ENCODE data around the gene KCTD4. TPM values are rescaled to one million over a fixed set of nuclear protein-coding genes. Genes with fewer than 3 reads are reported as not detected.

KCTD4 gene
- total RNA-seq, 1 donor from 2014 or later: not detected

GRCh38 chr13:45198041-45198440 is 2.8 kb downstream of the KCTD4 start:
- H3K27me3 Mint-ChIP-seq (ENCODE audit: low read depth): no peaks in the 10 kb centered on the region
- peaks cover 48% of the 10 kb centered on the region for H3K4me1 Mint-ChIP-seq (ENCODE audit: low read depth)
- H3K4me3 Mint-ChIP-seq (ENCODE audit: unreplicated experiment): no peak overlapping the region
- DNase-seq (ENCODE audit: low spot score): no peak
- no peak overlapping the region for H3K27ac Mint-ChIP-seq (ENCODE audit: unreplicated experiment)
- H3K36me3 Mint-ChIP-seq (ENCODE audit: low read depth): no peaks in the 10 kb centered on the region
- H3K9me3 Mint-ChIP-seq (ENCODE audit: low read depth): no peaks in the 10 kb centered on the region
- no peak for TF ChIP-seq CTCF (IDR thresholded peaks at IDR 0.05)

GRCh38 chr13:45196622-45197021 is 4.2 kb downstream of the KCTD4 start:
- peaks cover 52% of the 10 kb centered on the region for H3K4me1 Mint-ChIP-seq (ENCODE audit: low read depth)
- no peaks in the 10 kb centered on the region for H3K9me3 Mint-ChIP-seq (ENCODE audit: low read depth)
- no peaks in the 10 kb centered on the region for H3K36me3 Mint-ChIP-seq (ENCODE audit: low read depth)
- H3K27ac Mint-ChIP-seq (ENCODE audit: unreplicated experiment): peak overlapping the region; percentile 91
- H3K27me3 Mint-ChIP-seq (ENCODE audit: low read depth): no peaks in the 10 kb centered on the region
- TF ChIP-seq CTCF (IDR thresholded peaks at IDR 0.05): no peak
- DNase-seq (ENCODE audit: low spot score): no peak
- no peak overlapping the region for H3K4me3 Mint-ChIP-seq (ENCODE audit: unreplicated experiment)

GRCh38 chr13:45196096-45196495 is 4.7 kb downstream of the KCTD4 start:
- Mint-ChIP-seq H3K4me1 (ENCODE audit: low read depth) (peaks cover 49% of the 10 kb centered on the region), H3K9me3 (ENCODE audit: low read depth) (no peaks in the 10 kb centered on the region), H3K27ac (ENCODE audit: unreplicated experiment) (peak overlapping the region; percentile 91), H3K27me3 (ENCODE audit: low read depth) (no peaks in the 10 kb centered on the region), H3K36me3 (ENCODE audit: low read depth) (no peaks in the 10 kb centered on the region), H3K4me3 (ENCODE audit: unreplicated experiment) (peak overlapping the region; percentile 11)
- TF ChIP-seq CTCF (IDR thresholded peaks at IDR 0.05): no peak
- DNase-seq (ENCODE audit: low spot score): no peak

- peaks cover 42% of the 10 kb centered on the region for H3K4me1 Mint-ChIP-seq (ENCODE audit: low read depth)
- no peak for DNase-seq (ENCODE audit: low spot score)
- no peaks in the 10 kb centered on the region for H3K36me3 Mint-ChIP-seq (ENCODE audit: low read depth)
- peak overlapping the region; percentile 81 for H3K27ac Mint-ChIP-seq (ENCODE audit: unreplicated experiment)
- H3K4me3 Mint-ChIP-seq (ENCODE audit: unreplicated experiment): no peak overlapping the region
- TF ChIP-seq CTCF (IDR thresholded peaks at IDR 0.05): no peak
- H3K9me3 Mint-ChIP-seq (ENCODE audit: low read depth): no peaks in the 10 kb centered on the region
- H3K27me3 Mint-ChIP-seq (ENCODE audit: low read depth): no peaks in the 10 kb centered on the region
These were observed 5.4 kb downstream of the KCTD4 start for GRCh38 chr13:45195421-45195820.

- Mint-ChIP-seq H3K4me1 (ENCODE audit: low read depth) (peaks cover 34% of the 10 kb centered on the region), H3K27ac (ENCODE audit: unreplicated experiment) (no peak overlapping the region), H3K36me3 (ENCODE audit: low read depth) (no peaks in the 10 kb centered on the region), H3K4me3 (ENCODE audit: unreplicated experiment) (no peak overlapping the region), H3K9me3 (ENCODE audit: low read depth) (no peaks in the 10 kb centered on the region), H3K27me3 (ENCODE audit: low read depth) (no peaks in the 10 kb centered on the region)
- DNase-seq (ENCODE audit: low spot score): no peak
- peak; percentile 61 for TF ChIP-seq CTCF (IDR thresholded peaks at IDR 0.05)
These were observed 6.5 kb downstream of the KCTD4 start for GRCh38 chr13:45194081-45194939.

Data from chondrocyte (in vitro differentiated cells).